Gastrocnemius medialis (tissue), 4 donors: ENCODE data around the gene ZNF578.
"Not testable (repeated sequence)": the region's sequence is repeated elsewhere in the genome, so short reads cannot be mapped to it uniquely, and the experiment has no call there.

Experiments used
- CTCF ChIP-seq, 5 experiments: fragments of 450-650 bp in 3 of 5; fragments of 200-600 bp in 2 of 5; sonication (generic) in 2 of 5; IDR thresholded peaks in 4 of 5; conservative IDR thresholded peaks in 1 of 5; 1 replicate in 4 of 5; 2 replicates in 1 of 5; pipeline ENCODE4 v1.5.1; 2016 to 2019; ENCODE audit warnings: antibody characterized with exemption in 5 of 5, mild to moderate bottlenecking in 3 of 5, moderate library complexity in 3 of 5
- POLR2A ChIP-seq, 2 donors: fragments of 450-650 bp; IDR thresholded peaks; one replicate each; pipeline ENCODE4 v1.6.1; 2017; ENCODE audit warnings: antibody characterized with exemption in 2 of 2, mild to moderate bottlenecking in 2 of 2, moderate library complexity in 2 of 2

- not testable (repeated sequence) for TF ChIP-seq POLR2A (IDR thresholded peaks at IDR 0.05); CTCF (IDR thresholded peaks at IDR 0.05 in 4 of 5, conservative IDR thresholded peaks at IDR 0.05 in 1 of 5)
Measured at GRCh38 chr19:52541176-52541575, 87.8 kb downstream of the ZNF578 start.
